Measurements from ENCODE around the gene PRDX5.

The PRDX5 gene

DNA sequence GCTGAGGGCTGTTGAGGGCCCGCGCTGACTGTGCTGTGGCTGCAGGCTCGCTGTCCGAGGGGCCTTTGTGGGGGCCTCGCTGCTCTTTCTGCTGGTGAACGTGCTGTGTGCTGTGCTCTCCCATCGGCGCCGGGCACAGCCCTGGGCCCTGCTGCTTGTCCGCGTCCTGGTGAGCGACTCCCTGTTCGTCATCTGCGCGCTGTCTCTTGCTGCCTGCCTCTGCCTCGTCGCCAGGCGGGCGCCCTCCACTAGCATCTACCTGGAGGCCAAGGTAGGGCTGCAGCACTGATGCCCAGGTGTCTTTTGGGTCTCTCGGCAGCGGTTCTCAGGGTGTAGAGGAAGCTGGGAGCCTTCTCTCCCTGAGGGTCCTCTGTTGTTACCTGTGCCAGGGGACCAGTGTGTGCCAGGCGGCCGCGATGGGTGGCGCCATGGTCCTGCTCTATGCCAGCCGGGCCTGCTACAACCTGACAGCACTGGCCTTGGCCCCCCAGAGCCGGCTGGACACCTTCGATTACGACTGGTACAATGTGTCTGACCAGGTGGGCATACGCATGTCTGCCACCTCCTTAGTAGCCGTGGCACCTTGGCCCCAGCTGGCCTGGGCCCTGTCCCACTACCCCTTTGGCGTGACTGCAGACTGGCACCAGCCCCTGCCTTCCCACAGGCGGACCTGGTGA is 30.1 kb upstream of the PRDX5 start:
- Histone ChIP-seq H3K9me3 (no peaks in the 10 kb centered on the region), H3K36me3 (no peaks in the 10 kb centered on the region), H3K27me3 (peaks cover 38% of the 10 kb centered on the region), H3K27ac (no peak overlapping the region), H3K4me1 (ENCODE audit: control insufficient read depth in 1 of 2, insufficient read depth in 1 of 2, low read depth in 1 of 2, low read length in 1 of 2) (peaks cover 20 to 45% of the 10 kb centered on the region in 2 experiments), H3K4me3 (ENCODE audit: low read depth in 1 of 2, low read length in 1 of 2) (no peak overlapping the region)
- TF ChIP-seq, protein P1, sequence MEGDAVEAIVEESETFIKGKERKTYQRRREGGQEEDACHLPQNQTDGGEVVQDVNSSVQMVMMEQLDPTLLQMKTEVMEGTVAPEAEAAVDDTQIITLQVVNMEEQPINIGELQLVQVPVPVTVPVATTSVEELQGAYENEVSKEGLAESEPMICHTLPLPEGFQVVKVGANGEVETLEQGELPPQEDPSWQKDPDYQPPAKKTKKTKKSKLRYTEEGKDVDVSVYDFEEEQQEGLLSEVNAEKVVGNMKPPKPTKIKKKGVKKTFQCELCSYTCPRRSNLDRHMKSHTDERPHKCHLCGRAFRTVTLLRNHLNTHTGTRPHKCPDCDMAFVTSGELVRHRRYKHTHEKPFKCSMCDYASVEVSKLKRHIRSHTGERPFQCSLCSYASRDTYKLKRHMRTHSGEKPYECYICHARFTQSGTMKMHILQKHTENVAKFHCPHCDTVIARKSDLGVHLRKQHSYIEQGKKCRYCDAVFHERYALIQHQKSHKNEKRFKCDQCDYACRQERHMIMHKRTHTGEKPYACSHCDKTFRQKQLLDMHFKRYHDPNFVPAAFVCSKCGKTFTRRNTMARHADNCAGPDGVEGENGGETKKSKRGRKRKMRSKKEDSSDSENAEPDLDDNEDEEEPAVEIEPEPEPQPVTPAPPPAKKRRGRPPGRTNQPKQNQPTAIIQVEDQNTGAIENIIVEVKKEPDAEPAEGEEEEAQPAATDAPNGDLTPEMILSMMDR (IDR thresholded peaks at IDR 0.05), result no peak

DNA sequence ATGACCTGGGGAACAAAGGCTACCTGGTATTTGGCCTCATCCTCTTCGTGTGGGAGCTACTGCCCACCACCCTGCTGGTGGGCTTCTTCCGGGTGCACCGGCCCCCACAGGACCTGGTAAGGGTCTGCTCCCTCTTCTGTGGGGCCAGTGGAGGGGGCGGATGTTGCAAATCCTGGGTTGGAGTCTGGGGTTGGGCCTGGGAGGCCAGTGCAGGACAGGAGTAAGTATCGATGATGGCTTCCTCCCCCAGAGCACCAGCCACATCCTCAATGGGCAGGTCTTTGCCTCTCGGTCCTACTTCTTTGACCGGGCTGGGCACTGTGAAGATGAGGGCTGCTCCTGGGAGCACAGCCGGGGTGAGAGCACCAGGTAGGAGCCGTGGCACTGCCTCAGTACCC is 29.6 kb upstream of the PRDX5 start:
- TF ChIP-seq, protein P1 (IDR thresholded peaks at IDR 0.05), result no peak
- H3K4me1 ChIP-seq (ENCODE audit: control insufficient read depth in 1 of 2, insufficient read depth in 1 of 2, low read depth in 1 of 2, low read length in 1 of 2), result peaks cover 17 to 42% of the 10 kb centered on the region in 2 experiments
- peaks cover 43% of the 10 kb centered on the region for H3K27me3 ChIP-seq
- H3K9me3 ChIP-seq, result no peaks in the 10 kb centered on the region
- no peak overlapping the region for H3K4me3 ChIP-seq (ENCODE audit: low read depth in 1 of 2, low read length in 1 of 2)
- H3K27ac ChIP-seq, result no peak overlapping the region
- H3K36me3 ChIP-seq, result no peaks in the 10 kb centered on the region

DNA sequence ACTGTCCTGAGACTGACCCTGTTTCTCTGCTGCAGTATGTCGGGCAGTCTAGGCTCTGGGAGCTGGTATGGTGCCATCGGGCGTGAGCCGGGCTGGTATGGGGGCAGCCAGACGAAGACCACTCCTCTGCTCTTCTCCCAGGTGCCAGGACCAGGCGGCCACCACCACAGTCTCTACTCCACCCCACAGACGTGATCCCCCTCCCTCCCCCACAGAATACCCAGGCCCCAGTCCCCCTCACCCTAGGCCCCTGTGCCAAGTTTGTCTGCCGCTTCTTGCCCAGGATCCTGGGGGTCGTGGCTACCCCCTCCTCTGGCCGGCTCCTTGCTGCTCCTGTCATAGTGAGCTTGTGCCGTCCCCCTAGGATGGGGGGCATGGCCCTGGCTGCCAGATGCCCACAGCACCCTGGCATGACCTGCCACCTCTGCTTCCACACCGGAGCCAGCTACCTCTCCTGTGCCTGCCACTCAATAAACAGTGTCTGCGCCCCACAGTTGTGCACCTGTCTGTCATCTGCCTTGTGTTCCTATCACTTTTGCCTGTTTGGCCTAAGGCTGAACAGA is 28.8 kb upstream of the PRDX5 start:
- H3K9me3 ChIP-seq, result no peaks in the 10 kb centered on the region
- peaks cover 50% of the 10 kb centered on the region for H3K27me3 ChIP-seq
- TF ChIP-seq, protein P1 (IDR thresholded peaks at IDR 0.05), result no peak
- no peak overlapping the region for H3K4me3 ChIP-seq (ENCODE audit: low read depth in 1 of 2, low read length in 1 of 2)
- H3K27ac ChIP-seq, result no peak overlapping the region
- H3K36me3 ChIP-seq, result no peaks in the 10 kb centered on the region
- peaks cover 10 to 37% of the 10 kb centered on the region in 2 experiments for H3K4me1 ChIP-seq (ENCODE audit: control insufficient read depth in 1 of 2, insufficient read depth in 1 of 2, low read depth in 1 of 2, low read length in 1 of 2)

DNA sequence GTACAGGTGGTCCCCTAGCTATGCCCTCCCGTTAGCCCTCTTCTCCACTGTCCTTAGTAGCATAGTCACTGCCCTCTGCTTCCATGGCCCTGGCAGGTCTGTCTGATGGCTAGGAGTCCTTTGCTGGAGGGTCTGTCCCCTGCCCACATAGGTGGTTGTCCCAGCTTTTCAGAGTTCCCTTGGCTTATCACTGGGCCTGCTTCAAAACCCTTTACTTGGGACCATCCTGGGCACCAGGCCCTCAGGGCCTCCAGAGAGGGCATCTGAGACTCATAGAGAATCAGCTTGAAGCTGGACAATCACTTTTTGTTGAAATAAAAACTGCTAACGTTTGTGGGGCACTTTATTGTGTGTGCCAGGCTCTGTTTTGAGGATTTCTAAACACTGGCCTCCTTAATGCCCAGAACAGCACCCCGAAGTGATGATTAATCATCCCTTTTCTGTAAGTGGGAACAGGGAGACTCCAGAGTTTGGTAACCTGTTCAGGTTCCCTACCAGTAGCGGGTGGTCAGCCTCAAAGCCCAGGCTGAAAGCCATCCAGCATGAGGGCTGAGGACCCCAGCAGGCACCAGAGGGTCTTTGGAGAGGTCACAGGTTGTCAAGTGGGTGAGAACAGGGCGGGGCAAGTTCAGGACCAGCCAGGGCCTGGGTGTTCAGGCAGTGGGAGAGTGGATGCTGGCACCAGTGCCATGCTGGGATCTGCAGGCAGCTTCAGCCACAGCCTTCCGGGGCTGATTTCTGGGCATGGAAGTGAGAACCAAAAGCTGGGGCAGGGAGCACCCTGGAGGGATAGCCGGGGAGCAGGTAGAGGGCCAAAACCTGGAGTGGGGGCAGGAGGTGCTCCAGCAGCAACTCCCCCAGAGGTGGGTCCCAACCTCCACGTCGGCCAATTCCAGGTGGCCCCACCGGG is 27.3 kb upstream of the PRDX5 start:
- Histone ChIP-seq H3K27me3 (peaks cover 66% of the 10 kb centered on the region), H3K36me3 (no peaks in the 10 kb centered on the region), H3K9me3 (no peaks in the 10 kb centered on the region), H3K4me1 (ENCODE audit: control insufficient read depth in 1 of 2, insufficient read depth in 1 of 2, low read depth in 1 of 2, low read length in 1 of 2) (peaks cover 7 to 29% of the 10 kb centered on the region in 2 experiments), H3K27ac (no peak overlapping the region), H3K4me3 (ENCODE audit: low read depth in 1 of 2, low read length in 1 of 2) (no peak overlapping the region)
- TF ChIP-seq, protein P1 (IDR thresholded peaks at IDR 0.05), result no peak

DNA sequence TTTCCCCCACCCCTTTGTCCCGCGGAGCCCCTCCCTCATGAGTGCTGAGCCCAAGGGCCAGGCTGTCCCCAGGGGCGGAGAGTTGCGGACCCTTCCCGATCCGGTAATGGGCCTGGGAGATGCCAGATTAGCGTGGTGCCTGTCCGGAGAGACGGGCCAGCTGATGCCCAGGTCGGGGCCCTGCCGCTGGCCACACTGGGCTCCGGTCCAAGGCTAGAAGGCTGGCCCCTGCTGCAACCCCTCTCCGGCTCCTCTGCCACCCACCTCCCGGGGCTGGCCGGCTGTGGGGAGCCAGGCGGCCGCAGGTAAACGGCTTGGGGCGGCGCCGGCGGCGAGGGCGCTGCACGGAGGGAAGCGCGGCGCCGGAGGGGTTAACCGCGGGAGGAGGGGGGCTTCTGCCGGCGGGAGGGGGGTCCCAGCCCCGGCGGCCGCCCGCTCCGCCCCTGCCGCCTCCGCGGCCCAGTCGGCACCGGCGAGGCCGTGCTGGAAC is 26.6 kb upstream of the PRDX5 start, which contains the start of gene KCNK4:
KCNK4 (plus strand) TSS at position 41 of the 490 bp plus-strand sequence. CDS start 1,717 bp downstream, outside the sequence.
- Histone ChIP-seq H3K4me1 (ENCODE audit: control insufficient read depth in 1 of 2, insufficient read depth in 1 of 2, low read depth in 1 of 2, low read length in 1 of 2) (peaks cover 3 to 23% of the 10 kb centered on the region in 2 experiments), H3K9me3 (no peaks in the 10 kb centered on the region), H3K27ac (no peak within 1 kb of the TSS), H3K27me3 (peaks cover 73% of the 10 kb centered on the region), H3K4me3 (ENCODE audit: low read depth in 1 of 2, low read length in 1 of 2) (peak within 1 kb of the TSS in 1 of 2 experiments; percentile 14), H3K36me3 (no peaks in the 10 kb centered on the region)
- TF ChIP-seq, protein P1 (IDR thresholded peaks at IDR 0.05), result no peak
